A549 (cell line): ENCODE results near the gene ELMOD2. TPM values are rescaled to one million over a fixed set of nuclear protein-coding genes. Genes with fewer than 3 reads are reported as not detected.

Source experiments
- ATAC-seq, 2 experiments: fragments of 200-7000 bp in 1 of 2; fragments of >200 bp in 1 of 2; cut with Nextera tagmentation in 1 of 2; cut with Tn5 transposase in 1 of 2; 3 replicates each; pipeline versions ENCODE4 v1.8.0 to v1.9.1; 2018 to 2020; ENCODE audit warnings: mild to moderate bottlenecking in 1 of 2, moderate library complexity in 1 of 2
- CTCF ChIA-PET: fragments of 300-600 bp; sonication (Branson Sonifier 250); formaldehyde crosslinking; extraction: SDS; loops from one replicate; lab custom pipeline; 2021; ENCODE audit warnings: antibody characterized with exemption, inconsistent platforms; lab: Yijun Ruan, JAX
- POLR2A ChIA-PET: fragments of 350-600 bp; formaldehyde crosslinking; extraction: SDS; loops from one replicate; lab custom pipeline; 2021; ENCODE audit warnings: antibody characterized with exemption, inconsistent platforms; lab: Yijun Ruan, JAX
- DNase-seq, 2 experiments: peaks; one replicate each; pipeline versions ENCODE4 v3.0.0 to v3.0.0-alpha.2; 2011 to 2016; ENCODE audit warnings: low read depth in 1 of 2, low spot score in 1 of 2
- FAIRE-seq: peaks from 2 replicates; lab custom pipeline; 2011; peaks lifted over from hg19 to GRCh38; lab: Jason Lieb, UNC
- H3K27ac ChIP-seq, 2 experiments: fragments of >200 bp; sonication (Bioruptor Twin); formaldehyde crosslinking; 3 replicates each; pipeline ENCODE4 v1.5.1; 2016 to 2017
- H3K4me1 ChIP-seq: fragments of >200 bp; sonication (Bioruptor Twin); formaldehyde crosslinking; 3 replicates; pipeline ENCODE4 v1.6.1; 2016
- H3K4me2 ChIP-seq: fragments of >200 bp; sonication (Bioruptor Twin); formaldehyde crosslinking; 3 replicates; pipeline ENCODE4 v1.6.1; 2016
- H3K4me3 ChIP-seq: fragments of >200 bp; sonication (Bioruptor Twin); formaldehyde crosslinking; 3 replicates; pipeline ENCODE4 v1.5.1; 2016
- H3K9me3 ChIP-seq: fragments of >200 bp; sonication (Bioruptor Twin); formaldehyde crosslinking; 3 replicates; pipeline ENCODE4 v1.6.1; 2016
- CEBPB ChIP-seq, 2 experiments: fragments of >200 bp in 1 of 2; sonication (Bioruptor Twin) in 1 of 2; formaldehyde crosslinking in 1 of 2; IDR thresholded peaks; 2 replicates each; pipeline ENCODE4 v1.6.1; 2012 to 2016
- CTCF ChIP-seq: fragments of >200 bp; sonication (Bioruptor Twin); formaldehyde crosslinking; IDR thresholded peaks from 3 replicates; pipeline ENCODE4 v1.5.1; 2016
- E2F6 ChIP-seq: IDR thresholded peaks from 2 replicates; pipeline ENCODE4 v1.6.1; 2012; ENCODE audit warnings: low read depth, borderline replicate concordance
- EP300 ChIP-seq, 2 experiments: fragments of >200 bp; sonication (Bioruptor Twin); formaldehyde crosslinking; IDR thresholded peaks; 2 replicates in 1 of 2; 3 replicates in 1 of 2; pipeline ENCODE4 v1.6.1; 2016 to 2017
- ESRRA ChIP-seq: fragments of 150-350 bp; IDR thresholded peaks from 2 replicates; pipeline ENCODE4 v1.6.1; 2014; ENCODE audit warnings: mild to moderate bottlenecking, low read length, borderline replicate concordance
- FOXS1 ChIP-seq: fragments of 250-450 bp; sonication (Bioruptor Pico); IDR thresholded peaks from 2 replicates; pipeline ENCODE4 v1.5.0; 2020; ENCODE audit warnings: mild to moderate bottlenecking, moderate library complexity
- HEYL ChIP-seq: fragments of 250-450 bp; sonication (Bioruptor Pico); IDR thresholded peaks from 2 replicates; pipeline ENCODE4 v1.8.0; 2021; ENCODE audit warnings: mild to moderate bottlenecking, moderate library complexity
- HOXA7 ChIP-seq: fragments of 250-450 bp; sonication (Bioruptor Pico); IDR thresholded peaks from 2 replicates; pipeline ENCODE4 v1.5.0; 2020; ENCODE audit warnings: mild to moderate bottlenecking, moderate library complexity
- HOXB5 ChIP-seq: fragments of 250-450 bp; sonication (Bioruptor Pico); IDR thresholded peaks from 2 replicates; pipeline ENCODE4 v1.5.0; 2020; ENCODE audit warnings: mild to moderate bottlenecking, moderate library complexity
- JUN ChIP-seq, 2 experiments: fragments of >200 bp; sonication (Bioruptor Twin); formaldehyde crosslinking; IDR thresholded peaks; 2 replicates in 1 of 2; 3 replicates in 1 of 2; pipeline ENCODE4 v1.6.1; 2016 to 2017
- NR3C1 ChIP-seq: fragments of >200 bp; sonication (Bioruptor Twin); formaldehyde crosslinking; IDR thresholded peaks from 3 replicates; pipeline ENCODE4 v1.6.1; 2017
- PBX3 ChIP-seq: IDR thresholded peaks from 2 replicates; pipeline ENCODE4 v1.6.1; 2012
- RAD21 ChIP-seq, 2 experiments: fragments of >200 bp in 1 of 2; sonication (Bioruptor Twin) in 1 of 2; formaldehyde crosslinking in 1 of 2; IDR thresholded peaks in 1 of 2; conservative IDR thresholded peaks in 1 of 2; 2 replicates in 1 of 2; 3 replicates in 1 of 2; pipeline ENCODE4 v1.6.1; 2012 to 2018; ENCODE audit warnings: inconsistent platforms in 1 of 2
- SMC3 ChIP-seq: fragments of >200 bp; sonication (Bioruptor Twin); formaldehyde crosslinking; IDR thresholded peaks from 3 replicates; pipeline ENCODE4 v1.6.1; 2018; ENCODE audit warnings: inconsistent platforms
- TFCP2L1 ChIP-seq: fragments of 250-450 bp; sonication (Bioruptor Pico); IDR thresholded peaks from 2 replicates; pipeline ENCODE4 v1.5.0; 2021; ENCODE audit warnings: mild to moderate bottlenecking
- ZFP36 ChIP-seq: fragments of 450-650 bp; IDR thresholded peaks from 2 replicates; pipeline ENCODE4 v1.6.1; 2014; ENCODE audit warnings: borderline replicate concordance; ENCODE audit not compliant: partially characterized antibody
- ZNF302 ChIP-seq: fragments of 250-450 bp; sonication (Bioruptor Pico); IDR thresholded peaks from 2 replicates; pipeline ENCODE4 v1.9.0; 2021; ENCODE audit warnings: inconsistent platforms, mild to moderate bottlenecking, moderate library complexity
- WGBS: methylation state at CpG from one replicate; pipeline ENCODE4 v1.1.6; 2017; ENCODE audit errors: missing lambda C conversion rate; 5-methylcytosine and 5-hydroxymethylcytosine counted together
- polyA plus RNA-seq, 4 experiments: library from polyadenylated mRNA; depleted of rRNA in 3 of 4; stranded (reverse); fragments of >200 nt; fragmentation: RNase III in 1 of 4; extraction: RNeasy Plus Mini Kit Qiagen cat#74134 plus additional on column Dnase treatment in 1 of 4; gene quantifications; 2 replicates in 3 of 4; 3 replicates in 1 of 4; pipeline ENCODE4 v1.2.3, GENCODE V29; 2011 to 2017

Gene ELMOD2
- polyA plus RNA-seq, 2 of the 4 experiments (the other 2 are of a cell fraction) = 11.8 to 36.6 TPM

GRCh38 chr4:140595065-140595464 is 71.1 kb downstream of the ELMOD2 start:
- no peaks in the 10 kb centered on the region for H3K9me3 ChIP-seq
- 10% methylated on average over 1 of the region's 1 CpG for WGBS
- TF ChIP-seq FOXS1 = no peak
- TF ChIP-seq SMC3 = peak; percentile 63
- TF ChIP-seq HOXB5 (CRISPR knock-in tag) = no peak
- TF ChIP-seq CTCF = peak; percentile 51
- TF ChIP-seq E2F6 = no peak
- peak; percentile 61 to 64 for TF ChIP-seq RAD21 (conservative IDR thresholded peaks at IDR 0.05 in 1 of 2, IDR thresholded peaks at IDR 0.05 in 1 of 2)
- peak; percentile 25 to 41 for DNase-seq
- H3K4me3 ChIP-seq = no peak overlapping the region
- FAIRE-seq = no peak
- CTCF ChIA-PET = interaction anchor here (0.6 to 2.5 kb wide), 11 partner anchors 8 to 258 kb away, joined by 3 to 13 read pairs (median 3); no protein-coding TSS in a partner anchor
- ATAC-seq = peak; percentile 95 to 97
- no peak overlapping the region for H3K27ac ChIP-seq
- no peaks in the 10 kb centered on the region for H3K4me1 ChIP-seq
- POLR2A ChIA-PET = no interaction called here
- no peak overlapping the region for H3K4me2 ChIP-seq

- Histone ChIP-seq H3K9me3 (no peaks in the 10 kb centered on the region), H3K4me3 (no peak overlapping the region), H3K4me1 (no peaks in the 10 kb centered on the region), H3K27ac (no peak overlapping the region), H3K4me2 (no peak overlapping the region)
- FAIRE-seq = no peak
- TF ChIP-seq FOXS1 (no peak), ZNF302 (CRISPR knock-in tag) (no peak), CEBPB (IDR thresholded peaks at IDR 0.05) (no peak), TFCP2L1 (CRISPR knock-in tag) (no peak)
- POLR2A ChIA-PET = no interaction called here
- 72% methylated on average over 7 of the region's 8 CpGs for WGBS
- no peak for ATAC-seq
- DNase-seq = no peak
- CTCF ChIA-PET = interaction anchor here (1.0 to 2.5 kb wide), 3 partner anchors 9 to 251 kb away, joined by 4 to 12 read pairs (median 10); no protein-coding TSS in a partner anchor
Measured at GRCh38 chr4:140600408-140600807, 76.4 kb downstream of the ELMOD2 start.

- DNase-seq (no peak), FAIRE-seq (no peak), ATAC-seq (no peak; a peak in 1 of 6 replicates)
- TF ChIP-seq ZFP36 = no peak
- TF ChIP-seq ESRRA = no peak
- 73% methylated on average over 2 of the region's 2 CpGs for WGBS
- H3K4me2 ChIP-seq = no peak overlapping the region
- no peaks in the 10 kb centered on the region for H3K4me1 ChIP-seq
- no peak overlapping the region for H3K27ac ChIP-seq
- CTCF ChIA-PET = interaction anchor here (1.2 to 1.3 kb wide), 2 partner anchors 8 to 243 kb away, joined by 5 to 6 read pairs; no protein-coding TSS in a partner anchor
- no peaks in the 10 kb centered on the region for H3K9me3 ChIP-seq
- POLR2A ChIA-PET = no interaction called here
- H3K4me3 ChIP-seq = no peak overlapping the region
Measured at GRCh38 chr4:140602714-140603113, 78.7 kb downstream of the ELMOD2 start.

- ATAC-seq (no peak), DNase-seq (no peak), FAIRE-seq (no peak)
- 20% methylated on average over 1 of the region's 2 CpGs for WGBS
- Histone ChIP-seq H3K9me3 (no peaks in the 10 kb centered on the region), H3K4me3 (no peak overlapping the region), H3K4me1 (no peaks in the 10 kb centered on the region), H3K4me2 (no peak overlapping the region), H3K27ac (no peak overlapping the region)
- ChIA-PET CTCF (interaction anchor here (1.2 to 1.3 kb wide), 2 partner anchors 9 to 243 kb away, joined by 5 to 6 read pairs; no protein-coding TSS in a partner anchor), POLR2A (interaction anchor here (0.6 kb wide), 1 partner anchor 65 kb away, joined by 3 read pairs; no protein-coding TSS in a partner anchor)
- TF ChIP-seq JUN (IDR thresholded peaks at IDR 0.05) = no peak
- TF ChIP-seq ESRRA = no peak
- no peak for TF ChIP-seq PBX3
- TF ChIP-seq EP300 (IDR thresholded peaks at IDR 0.05) = no peak
- TF ChIP-seq NR3C1 = no peak
- no peak for TF ChIP-seq HEYL (CRISPR knock-in tag)
- no peak for TF ChIP-seq E2F6
- no peak for TF ChIP-seq HOXA7 (CRISPR knock-in tag)
- TF ChIP-seq ZFP36 = no peak
- TF ChIP-seq, all 56 proteins: peak for 0
Measured at GRCh38 chr4:140603286-140603685, 79.3 kb downstream of the ELMOD2 start.
